Jurkat, Clone E6-1 (cell line): Measurements from ENCODE around the gene IKBKE.

Experiments used
- DNase-seq: peaks from one replicate; pipeline ENCODE4 v3.0.0-alpha.2; 2011; ENCODE audit warnings: low read depth, low spot score
- H3K4me3 ChIP-seq: 2 replicates; pipeline ENCODE4 v1.5.1; 2011; ENCODE audit warnings: mild to moderate bottlenecking, low read length, control low read depth, moderate library complexity

The IKBKE gene

DNA sequence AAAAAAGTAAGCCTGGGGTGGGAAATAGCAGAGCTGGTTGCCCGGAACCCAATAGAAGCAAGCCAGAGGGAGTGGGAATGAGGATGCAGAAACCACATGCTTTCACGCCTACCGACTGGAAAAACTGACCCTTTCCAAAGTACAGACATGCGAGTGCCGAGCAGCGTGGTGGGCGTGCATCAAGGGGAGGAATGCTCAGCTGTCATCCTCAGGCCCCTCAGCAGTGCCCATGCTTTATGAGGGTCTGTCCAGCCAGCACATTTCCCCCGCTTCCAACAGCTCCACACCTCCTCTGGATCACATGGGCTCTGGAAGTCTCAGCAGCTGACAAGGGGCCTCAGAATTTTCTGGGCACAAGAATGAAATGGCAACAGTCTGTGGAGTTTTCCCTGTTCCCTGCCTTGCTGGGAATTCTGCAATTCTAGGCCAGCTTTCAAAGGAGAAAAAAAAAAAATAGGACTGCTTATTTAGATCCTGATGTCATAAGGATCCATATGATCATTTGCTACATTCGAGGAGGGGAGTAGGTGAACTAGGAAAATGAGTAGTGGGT, 19.1 kb upstream of the IKBKE start:
- no peak for DNase-seq
- H3K4me3 ChIP-seq, result no peak overlapping the region

DNA sequence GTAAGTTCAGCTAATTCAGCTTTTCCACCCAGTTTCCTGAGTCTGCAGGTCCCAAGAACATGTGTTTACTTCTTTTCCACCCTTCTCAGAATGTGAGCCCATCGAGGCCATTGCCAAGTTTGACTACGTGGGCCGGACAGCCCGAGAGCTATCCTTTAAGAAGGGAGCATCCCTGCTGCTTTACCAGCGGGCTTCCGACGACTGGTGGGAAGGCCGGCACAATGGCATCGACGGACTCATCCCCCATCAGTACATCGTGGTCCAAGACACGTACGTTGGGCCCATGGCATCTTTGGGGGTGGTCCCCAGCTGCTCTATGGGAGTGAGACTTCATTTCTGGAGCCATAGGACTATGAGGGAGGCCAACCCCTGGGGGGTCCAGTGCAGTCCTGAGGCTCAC, 17.2 kb upstream of the IKBKE start:
- no peak for DNase-seq
- no peak overlapping the region for H3K4me3 ChIP-seq

DNA sequence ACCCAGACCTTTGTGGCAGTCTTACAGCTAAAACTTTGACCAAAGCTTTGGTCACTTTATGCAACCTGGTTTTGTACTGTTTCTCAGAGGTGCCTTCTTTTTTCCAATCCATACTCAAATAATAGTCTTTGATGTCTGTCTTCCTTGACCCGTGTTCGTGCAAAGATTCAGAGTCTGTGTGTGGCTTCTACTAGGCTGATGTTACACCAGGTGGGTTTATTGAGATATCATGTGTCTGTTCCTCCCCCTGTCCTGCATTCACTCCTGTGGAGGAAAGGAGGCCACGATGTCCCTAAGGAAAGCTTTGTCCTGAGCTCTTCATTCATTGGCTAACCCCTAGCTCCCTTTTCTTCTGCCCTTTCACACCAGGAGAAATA, 15.0 kb upstream of the IKBKE start:
- H3K4me3 ChIP-seq, result no peak overlapping the region
- no peak for DNase-seq

DNA sequence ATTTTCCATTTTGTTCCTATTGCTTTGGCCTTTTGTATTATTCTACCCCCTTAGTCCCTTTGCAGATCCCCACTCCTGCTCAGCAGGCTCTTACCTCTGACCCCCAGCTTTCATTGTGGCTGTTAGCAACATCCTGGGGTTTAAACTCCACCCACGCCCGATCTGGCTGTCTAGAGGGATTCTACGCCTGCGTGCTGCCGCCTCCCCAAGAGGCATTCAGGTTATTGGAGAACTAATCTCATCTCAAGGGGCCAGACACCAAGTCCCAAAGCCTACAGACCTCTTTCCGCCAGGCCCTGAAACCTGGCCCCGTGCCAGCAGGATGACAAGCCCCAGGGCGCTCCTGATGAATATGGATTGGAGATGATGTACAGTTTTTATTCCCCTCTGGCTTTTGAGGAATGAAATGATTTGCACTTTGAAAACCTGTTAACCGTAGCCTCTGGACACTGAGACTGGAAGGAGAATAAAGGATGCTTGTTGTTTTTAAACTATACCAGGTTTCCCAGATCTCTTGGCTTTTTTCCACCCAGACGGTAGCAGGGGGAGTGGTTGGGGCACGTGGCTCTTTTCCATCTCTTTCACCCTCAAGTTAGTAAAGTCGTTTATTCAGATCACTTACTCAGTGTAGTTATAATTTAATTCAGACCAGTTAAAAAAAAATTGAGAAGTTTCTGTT, 14.5 kb upstream of the IKBKE start:
- no peak for DNase-seq
- no peak overlapping the region for H3K4me3 ChIP-seq

DNA sequence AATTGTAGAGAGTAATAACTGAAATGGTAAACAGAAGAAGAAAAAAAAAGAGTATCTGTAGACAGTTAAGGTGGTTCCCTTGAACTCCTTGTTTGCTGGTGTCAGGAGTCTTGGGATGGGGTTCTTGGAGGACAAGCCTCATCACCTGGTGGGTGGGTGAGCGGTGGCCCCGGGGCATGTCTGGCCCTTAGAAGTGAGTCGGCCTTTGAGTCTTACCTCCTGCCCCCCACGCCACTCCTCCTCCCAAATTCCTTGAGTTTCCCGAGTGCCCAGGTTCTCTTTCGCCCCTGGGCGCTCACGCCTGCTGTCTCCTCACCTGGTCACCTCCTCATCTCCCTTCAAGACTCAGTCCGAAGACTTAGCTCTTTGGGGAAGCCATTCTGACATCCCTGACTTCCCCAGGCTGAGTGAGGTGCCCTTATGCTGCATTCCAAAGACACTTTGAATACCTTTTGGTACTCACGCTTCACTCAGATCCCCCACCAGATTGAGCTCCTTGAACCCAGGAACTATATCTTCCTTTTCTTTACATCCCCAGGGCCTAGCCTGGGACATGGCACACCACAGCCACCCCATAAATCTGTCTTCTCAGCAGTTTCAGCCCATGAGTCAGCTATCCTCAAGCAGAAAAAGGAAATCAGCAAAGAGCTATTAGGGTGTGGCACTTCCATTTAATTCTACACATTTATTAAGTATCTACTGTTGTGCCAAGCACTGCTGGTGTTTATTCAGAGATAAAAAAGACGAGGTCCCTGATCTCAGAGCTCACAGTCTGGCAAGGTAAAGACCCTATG, 13.5 kb upstream of the IKBKE start:
- DNase-seq, result no peak
- no peak overlapping the region for H3K4me3 ChIP-seq

DNA sequence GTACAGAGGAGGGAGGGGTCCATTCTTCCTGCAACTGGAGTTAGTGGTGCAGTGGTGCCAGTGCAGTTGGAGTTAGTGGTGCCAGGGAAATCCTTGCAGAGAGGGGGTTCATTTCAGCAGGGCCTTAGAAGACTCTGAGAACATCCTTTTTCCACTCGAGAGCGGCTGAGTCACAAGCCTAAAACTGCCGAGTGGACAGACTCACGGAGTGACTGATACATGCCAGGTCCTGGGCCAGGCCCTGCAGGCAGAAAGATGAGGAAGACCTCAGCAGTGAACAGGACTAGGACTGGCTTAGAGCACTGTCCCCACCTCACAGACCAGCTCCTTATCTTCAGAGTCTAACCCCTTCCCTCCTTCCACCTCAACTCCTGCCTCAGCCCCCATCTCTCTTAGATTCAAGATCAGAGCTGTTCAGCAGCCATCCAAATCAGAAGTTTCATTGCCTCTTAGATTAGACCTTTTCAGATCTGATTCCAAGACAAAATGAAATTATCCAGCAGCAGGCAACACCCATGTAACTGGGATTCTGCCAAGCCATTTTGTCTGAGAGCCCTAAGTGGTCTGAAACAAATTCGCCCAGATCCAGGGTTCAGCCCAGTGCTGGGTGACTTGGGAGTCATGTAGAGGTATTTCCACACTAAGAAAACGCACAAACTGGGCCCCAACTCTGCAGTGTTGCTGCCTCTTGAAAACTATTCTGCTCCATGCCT, 12.7 kb upstream of the IKBKE start:
- H3K4me3 ChIP-seq, result no peak overlapping the region
- DNase-seq, result no peak

DNA sequence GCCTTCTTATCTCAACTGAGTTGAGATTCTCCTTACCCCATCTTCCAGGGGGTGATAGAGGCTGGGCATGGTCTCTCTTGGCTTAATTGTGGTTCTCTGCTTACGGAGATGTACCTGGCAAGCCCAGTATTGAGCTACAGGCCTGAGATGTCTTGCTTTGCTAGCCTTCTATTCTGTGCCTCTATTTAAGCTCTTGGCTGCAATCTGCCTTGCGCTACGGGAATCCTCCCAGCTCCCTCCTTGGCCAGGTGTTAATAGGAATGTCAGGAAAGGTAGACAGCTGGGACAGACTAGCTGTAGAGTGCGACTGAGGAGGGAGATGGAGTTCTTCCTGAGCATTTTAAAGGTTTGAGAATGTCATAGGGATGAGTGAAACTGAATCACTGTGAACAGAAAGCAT, 10.6 kb upstream of the IKBKE start:
- no peak for DNase-seq

DNA sequence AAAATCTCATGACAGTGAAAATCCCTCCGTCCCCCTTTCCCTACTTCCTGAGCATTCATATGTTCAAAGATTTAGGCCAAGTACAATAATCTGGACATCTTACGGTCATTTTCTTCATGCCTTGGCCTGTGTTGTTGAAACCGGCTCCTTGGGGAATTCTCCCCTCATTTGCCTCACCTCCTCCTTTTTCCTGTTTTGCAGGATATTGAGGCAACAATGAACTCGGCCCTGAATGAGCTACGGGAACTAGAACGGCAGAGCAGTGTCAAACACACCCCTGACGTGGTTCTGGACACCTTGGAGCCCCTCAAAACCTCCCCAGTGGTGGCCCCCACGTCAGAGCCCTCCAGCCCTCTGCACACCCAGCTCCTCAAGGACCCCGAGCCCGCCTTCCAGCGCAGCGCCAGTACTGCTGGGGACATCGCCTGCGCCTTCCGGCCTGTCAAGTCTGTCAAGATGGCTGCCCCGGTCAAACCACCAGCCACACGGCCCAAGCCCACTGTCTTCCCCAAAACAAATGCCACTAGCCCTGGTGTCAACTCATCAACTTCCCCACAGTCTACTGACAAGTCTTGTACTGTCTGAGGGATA, 9.3 kb upstream of the IKBKE start:
- DNase-seq, result no peak
- no peak overlapping the region for H3K4me3 ChIP-seq

More for the DNA sequence above, 10.6 kb upstream of the IKBKE start:
- no peak overlapping the region for H3K4me3 ChIP-seq

DNA sequence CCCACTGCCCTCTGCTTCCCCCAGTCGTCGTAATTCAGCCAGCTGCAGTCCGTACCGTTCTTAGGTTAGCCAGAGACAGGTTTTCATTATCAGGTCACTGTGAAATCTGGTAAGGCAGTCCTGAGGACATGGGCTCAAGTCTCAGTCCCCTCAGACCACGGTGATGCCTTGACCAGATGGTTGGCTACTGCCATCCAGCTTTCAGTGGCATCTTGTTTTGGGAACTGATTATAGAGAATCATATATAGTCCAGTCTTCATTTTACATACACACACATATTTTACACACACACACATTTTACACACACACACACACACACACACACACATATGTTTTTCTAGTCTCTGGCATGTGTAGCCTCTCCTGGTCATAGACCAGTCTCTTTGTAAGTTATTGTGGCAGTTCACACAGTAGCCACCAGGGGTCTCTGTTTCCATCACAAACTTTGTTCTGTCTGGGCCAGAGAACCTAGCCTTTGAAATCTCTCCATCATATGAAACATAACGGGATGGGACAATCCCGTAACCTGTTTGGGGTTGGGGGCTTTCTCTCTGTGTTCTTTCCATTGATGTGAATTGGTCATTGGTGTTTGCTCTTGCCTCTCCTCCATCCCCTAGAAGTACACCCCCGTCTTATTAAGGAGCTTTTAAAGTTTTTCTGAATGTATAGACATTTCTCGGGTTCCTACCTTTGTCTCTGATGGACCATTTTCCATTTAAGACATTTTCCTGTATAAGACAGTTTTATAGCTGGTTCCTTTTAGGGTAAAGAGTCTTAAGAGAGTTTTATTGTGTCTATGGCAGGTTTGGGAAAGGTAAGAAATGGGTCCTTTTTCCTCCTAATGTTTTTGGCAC, 8.4 kb upstream of the IKBKE start:
- no peak overlapping the region for H3K4me3 ChIP-seq
- peak; percentile 54 for DNase-seq

DNA sequence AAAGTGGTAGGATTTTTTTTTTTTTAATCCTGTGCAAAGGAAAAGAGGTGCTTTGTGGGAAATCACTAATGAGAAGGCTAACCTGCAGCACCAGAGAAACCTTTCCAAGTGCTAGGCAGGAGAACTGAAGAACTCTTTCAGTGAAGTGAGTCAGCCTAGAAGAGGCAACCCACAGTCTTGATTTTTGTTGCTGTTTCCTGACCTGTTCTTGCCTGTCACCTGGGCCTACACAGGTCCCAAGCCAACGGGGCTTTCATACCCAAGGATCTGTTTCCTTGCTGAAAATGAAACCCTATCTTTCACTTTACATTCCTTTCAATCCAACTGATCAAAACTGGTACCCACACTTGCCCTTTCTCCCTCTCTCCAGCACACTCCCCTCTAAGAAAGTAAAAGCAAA, 7.1 kb upstream of the IKBKE start:
- no peak overlapping the region for H3K4me3 ChIP-seq
- no peak for DNase-seq

DNA sequence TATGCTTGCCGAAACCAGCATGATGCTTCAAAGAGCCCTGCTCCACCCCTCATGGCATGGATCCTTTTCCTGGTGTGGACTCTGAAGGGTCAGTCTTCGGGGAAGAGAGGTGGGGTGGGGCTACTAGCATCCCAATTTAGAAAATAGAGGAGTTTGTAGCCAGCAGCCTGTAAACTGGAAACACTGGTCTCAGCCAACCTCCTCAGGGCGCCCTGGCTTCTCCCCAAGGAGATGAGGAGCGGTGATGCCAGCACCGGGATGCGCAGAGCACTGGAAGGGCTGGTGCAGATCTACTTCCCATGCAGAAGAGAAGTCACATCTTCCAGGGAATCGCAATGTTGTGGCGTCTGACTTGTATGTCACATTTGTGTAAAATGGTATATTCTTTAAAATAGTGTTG, 6.4 kb upstream of the IKBKE start:
- no peak overlapping the region for H3K4me3 ChIP-seq
- DNase-seq, result no peak

DNA sequence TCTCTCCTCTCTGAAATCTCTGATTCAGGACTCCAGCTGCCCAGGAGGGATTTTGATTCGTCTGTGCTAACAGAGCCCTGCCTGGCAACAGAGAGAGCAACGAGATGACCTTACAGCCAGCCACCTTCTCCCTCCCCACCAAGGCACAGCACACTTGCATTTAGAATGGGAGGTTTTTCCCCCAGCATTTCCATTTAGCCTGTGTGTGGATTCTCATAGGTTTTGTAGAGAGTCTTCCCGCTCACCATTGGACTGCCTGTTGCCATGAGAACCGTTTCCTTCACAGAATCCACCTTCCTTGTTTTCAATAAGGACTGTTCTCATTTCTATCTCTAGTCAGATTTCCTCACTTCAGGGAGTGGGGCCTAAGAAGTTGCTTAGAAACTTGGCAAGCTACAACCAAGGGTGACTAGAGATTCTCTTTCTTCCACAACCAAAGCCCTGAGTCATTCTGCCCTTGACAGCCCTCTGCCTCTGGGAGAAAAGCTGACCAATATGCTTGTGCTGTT, 5.8 kb upstream of the IKBKE start:
- DNase-seq, result no peak
- H3K4me3 ChIP-seq, result no peak overlapping the region

DNA sequence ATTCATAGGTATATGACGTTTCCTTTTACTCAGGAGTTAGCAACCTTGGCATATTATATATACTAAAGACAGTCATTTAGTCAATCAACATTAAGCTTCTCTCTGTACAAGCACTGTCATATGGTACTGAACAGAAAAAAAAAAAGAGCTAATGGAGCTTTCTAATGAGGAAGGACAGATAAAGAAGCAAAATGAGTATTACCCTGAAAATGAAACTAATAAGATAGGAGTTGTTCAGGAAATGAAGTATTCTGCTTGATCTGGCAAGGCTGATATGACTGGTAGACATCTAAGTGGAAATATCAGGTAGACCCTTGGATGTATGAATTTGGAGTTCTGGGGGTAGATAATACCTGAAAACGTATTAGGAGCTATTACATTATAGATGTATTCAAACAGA, 4.3 kb upstream of the IKBKE start:
- DNase-seq, result no peak
- H3K4me3 ChIP-seq, result no peak overlapping the region

DNA sequence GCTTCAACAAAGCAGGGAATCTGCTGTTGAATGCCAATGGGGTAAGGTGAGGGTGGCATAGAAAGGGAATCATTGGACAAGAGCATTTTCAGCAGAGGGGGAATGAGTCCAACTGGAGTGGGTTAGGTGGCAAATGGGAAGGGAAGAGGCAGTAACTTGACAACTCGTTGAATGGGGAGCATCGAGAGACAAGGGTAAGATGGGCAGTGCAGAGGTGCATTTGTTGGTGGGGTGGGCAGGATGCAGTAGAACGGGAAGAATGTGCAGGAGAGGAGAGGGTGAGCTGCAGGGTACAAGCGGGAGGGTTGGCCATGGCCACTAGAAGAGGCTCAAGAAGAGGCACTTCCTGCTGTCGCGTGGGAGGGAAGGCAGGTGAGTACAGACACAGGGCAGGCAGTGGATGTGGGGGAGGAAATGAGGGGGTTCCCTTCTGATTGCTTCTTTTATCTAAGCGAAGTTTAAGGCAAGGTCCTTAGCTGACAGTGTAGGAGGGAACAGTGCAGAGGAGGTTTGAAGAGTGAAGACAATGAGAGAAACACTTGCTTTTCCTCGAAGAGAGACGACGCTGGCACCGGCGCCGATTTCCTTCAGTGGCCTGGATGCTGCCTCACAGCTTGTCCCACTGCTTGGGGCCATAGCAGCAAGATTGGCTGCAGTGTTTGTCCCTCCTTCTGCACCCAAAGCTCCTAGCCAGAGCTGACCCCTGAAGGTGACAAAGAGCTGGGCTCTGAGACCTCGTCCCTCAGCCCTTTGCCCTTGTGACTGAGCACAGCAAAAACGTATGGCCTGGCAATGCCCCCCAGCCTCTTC, 3.2 kb upstream of the IKBKE start:
- DNase-seq, result peak; percentile 20
- no peak overlapping the region for H3K4me3 ChIP-seq

DNA sequence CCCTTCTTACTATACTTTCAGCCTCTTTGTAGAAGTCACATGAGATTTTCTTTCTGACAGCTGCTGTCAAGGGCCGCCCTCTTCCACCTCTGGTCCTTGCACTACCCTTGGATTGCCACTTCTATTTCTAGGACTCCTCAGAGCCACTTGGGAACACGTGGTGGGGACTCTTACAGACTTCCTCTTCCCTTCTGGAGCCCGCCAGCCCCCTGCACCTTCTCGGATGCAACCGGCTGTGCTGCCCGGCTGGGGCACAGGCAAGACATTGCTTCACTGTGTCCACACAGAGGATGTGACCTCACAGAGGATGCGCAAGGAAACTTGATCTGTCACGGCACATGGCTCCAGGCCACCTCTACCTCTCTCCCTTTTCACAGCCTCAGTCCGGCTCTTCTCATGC, 2.4 kb upstream of the IKBKE start:
- DNase-seq, result no peak
- no peak overlapping the region for H3K4me3 ChIP-seq

DNA sequence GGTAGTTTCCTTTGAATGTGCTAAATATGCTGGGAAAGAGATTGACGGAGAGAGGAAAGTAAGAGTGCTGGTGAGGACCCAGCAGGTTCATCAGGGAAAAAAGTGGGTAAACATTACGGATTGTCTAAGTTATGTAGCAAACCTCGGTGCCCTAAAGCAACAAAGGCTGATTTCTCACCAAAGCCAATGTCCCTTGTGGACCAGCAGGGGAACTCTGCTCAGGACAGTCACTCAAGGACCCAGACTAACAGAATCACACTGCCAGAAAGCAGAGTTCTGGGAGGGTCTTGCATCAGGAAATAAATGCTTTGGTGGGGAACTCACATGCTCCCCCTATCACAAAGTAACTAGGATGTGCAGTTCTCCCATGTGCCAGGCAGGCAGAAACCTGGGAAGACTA, 1.7 kb upstream of the IKBKE start:
- no peak for DNase-seq
- H3K4me3 ChIP-seq, result no peak overlapping the region

DNA sequence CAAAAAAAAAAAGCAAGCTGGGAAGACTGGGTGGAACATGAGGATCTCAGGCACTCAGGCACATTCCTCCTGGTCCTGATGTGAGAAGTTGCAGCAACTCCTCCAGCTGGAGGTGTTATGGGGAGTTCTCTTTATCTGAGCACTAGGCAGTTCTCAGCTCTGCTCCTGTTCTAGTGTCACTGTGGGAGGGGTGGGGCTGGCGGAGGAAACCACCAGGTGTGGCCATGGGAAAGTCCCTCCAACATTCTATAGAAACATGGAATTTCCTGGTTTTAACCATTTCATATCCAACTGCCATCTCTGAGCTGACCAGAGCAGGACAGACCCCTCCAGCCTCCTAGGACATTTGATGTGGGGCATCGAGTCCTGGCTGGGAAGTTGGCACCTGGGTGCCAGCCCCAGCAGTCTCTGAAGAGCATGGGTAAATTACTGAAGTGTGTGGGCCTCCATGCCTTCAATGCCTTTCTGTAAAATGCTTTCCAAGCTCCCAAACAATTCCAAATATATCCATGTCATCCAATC, 804 bp upstream of the IKBKE start:
- no peak overlapping the region; the same call in 1 of the 2 replicates for H3K4me3 ChIP-seq
- no peak for DNase-seq
